HCT116 (cell line): Measurements from ENCODE around the gene SLC35G2. TPM values are rescaled to one million over a fixed set of nuclear protein-coding genes. Genes with fewer than 3 reads are reported as not detected.

Experiments
- ATAC-seq: fragments of 200-7000 bp; cut with Tn5 transposase; 2 replicates; pipeline ENCODE4 v1.9.1; 2020; ENCODE audit warnings: mild to moderate bottlenecking, moderate library complexity
- BruUV-seq: library from RNA; stranded (reverse); fragments of 400-500 nt; replicated peaks from 2 replicates; lab custom pipeline; 2021; lab: Mats Ljungman, UMichigan
- CTCF ChIA-PET: fragments of 300-600 bp; sonication (Branson Sonifier 250); formaldehyde crosslinking; loops from one replicate; lab custom pipeline; 2021; ENCODE audit warnings: antibody characterized with exemption; lab: Charles Lee
- POLR2A ChIA-PET: fragments of 300-600, 350-600 bp; sonication (Branson Sonifier 250); formaldehyde crosslinking; loops from one replicate; lab custom pipeline; 2021; ENCODE audit warnings: antibody characterized with exemption; lab: Charles Lee
- RAD21 ChIA-PET, 2 experiments: fragments of 300-600 bp; sonication (Branson Sonifier 250); formaldehyde crosslinking; loops; one replicate each; lab custom pipeline; 2023; ENCODE audit warnings: low total read pairs in 2 of 2; ENCODE audit not compliant: uncharacterized antibody in 2 of 2, unreplicated experiment in 2 of 2, low non-redundant PET in 1 of 2; lab: Charles Lee
- DNase-seq: peaks from one replicate; pipeline ENCODE4 v3.0.0-alpha.2; 2010; ENCODE audit warnings: low read depth, low spot score
- H2AFZ ChIP-seq: fragments of 200-600 bp; shearing (Covaris generic), sonication (generic); 2 replicates; pipeline ENCODE4 v1.6.1; 2017; ENCODE audit warnings: low read depth, mixed run types, mixed read lengths, antibody characterized with exemption, low read length; ENCODE audit not compliant: poor library complexity, severe bottlenecking
- H3K27ac ChIP-seq: 2 replicates; pipeline ENCODE4 v1.5.1; 2012; ENCODE audit warnings: low read depth, low read length
- H3K27me3 ChIP-seq: fragments of 200-600 bp; sonication (generic); 2 replicates; pipeline ENCODE4 v1.6.1; 2016; ENCODE audit warnings: mixed run types, low read length, mixed read lengths; ENCODE audit not compliant: insufficient read depth
- H3K36me3 ChIP-seq, 2 experiments: fragments of 200-500 bp in 1 of 2; fragments of 200-600 bp in 1 of 2; sonication (Bioruptor generic) in 1 of 2; sonication (generic) in 1 of 2; 2 replicates each; pipeline versions ENCODE4 v1.5.1 to v1.6.1; 2014 to 2016; ENCODE audit warnings: low read length in 2 of 2, inconsistent platforms in 1 of 2, mixed read lengths in 1 of 2, mixed run types in 1 of 2; ENCODE audit not compliant: insufficient read depth in 2 of 2, control insufficient read depth in 1 of 2
- H3K4me1 ChIP-seq, 2 experiments: fragments of 200-600 bp in 1 of 2; sonication (generic) in 1 of 2; 2 replicates each; pipeline versions ENCODE4 v1.5.1 to v1.6.1; 2012 to 2017; ENCODE audit warnings: low read length in 2 of 2, inconsistent platforms in 1 of 2, mild to moderate bottlenecking in 1 of 2, mixed read lengths in 1 of 2, mixed run types in 1 of 2, moderate library complexity in 1 of 2; ENCODE audit not compliant: insufficient read depth in 2 of 2, control insufficient read depth in 1 of 2
- H3K4me2 ChIP-seq: fragments of 200-600 bp; sonication (generic); 2 replicates; pipeline ENCODE4 v1.6.1; 2017; ENCODE audit warnings: mixed run types, low read length, mixed read lengths
- H3K4me3 ChIP-seq, 2 experiments: fragments of 200-600 bp in 1 of 2; sonication (generic) in 1 of 2; replicated peaks in 1 of 2; 2 replicates each; pipeline ENCODE4 v1.5.1; 2011 to 2016; ENCODE audit warnings: low read length in 2 of 2, control low read depth in 1 of 2, low read depth in 1 of 2, mild to moderate bottlenecking in 1 of 2, mixed read lengths in 1 of 2, mixed run types in 1 of 2
- H3K79me2 ChIP-seq: fragments of 200-600 bp; sonication (generic); 2 replicates; pipeline ENCODE4 v1.6.1; 2017; ENCODE audit warnings: mild to moderate bottlenecking, mixed run types, low read length, moderate library complexity, mixed read lengths; ENCODE audit not compliant: insufficient read depth
- H3K9ac ChIP-seq: fragments of 200-600 bp; sonication (generic); 2 replicates; pipeline ENCODE4 v1.6.1; 2016; ENCODE audit warnings: low read length, mixed read lengths
- H3K9me2 ChIP-seq: fragments of 200-600 bp; sonication (generic), shearing (Covaris generic); 2 replicates; pipeline ENCODE4 v1.6.1; 2017; ENCODE audit warnings: mixed run types, mild to moderate bottlenecking, moderate library complexity; ENCODE audit not compliant: insufficient read depth
- H3K9me3 ChIP-seq, 2 experiments: fragments of 200-500 bp in 1 of 2; fragments of 200-600 bp in 1 of 2; sonication (Bioruptor generic) in 1 of 2; sonication (generic) in 1 of 2; 2 replicates each; pipeline ENCODE4 v1.6.1; 2014 to 2017; ENCODE audit warnings: low read length in 2 of 2, mixed read lengths in 2 of 2, inconsistent platforms in 1 of 2, low read depth in 1 of 2, mild to moderate bottlenecking in 1 of 2, mixed run types in 1 of 2, moderate library complexity in 1 of 2; ENCODE audit not compliant: control insufficient read depth in 1 of 2, insufficient read depth in 1 of 2
- H4K20me1 ChIP-seq: fragments of 200-600 bp; sonication (generic), shearing (Covaris generic); 2 replicates; pipeline ENCODE4 v1.6.1; 2017; ENCODE audit warnings: mixed run types, mild to moderate bottlenecking, moderate library complexity; ENCODE audit not compliant: insufficient read depth
- EZH2 ChIP-seq: fragments of 200-600 bp; sonication (generic); IDR thresholded peaks from 2 replicates; pipeline ENCODE4 v1.6.1; 2017; ENCODE audit warnings: antibody characterized with exemption, mixed run types
- FOSL1 ChIP-seq: IDR thresholded peaks from 2 replicates; pipeline ENCODE4 v1.6.1; 2012; ENCODE audit warnings: low read depth
- POLR2AphosphoS5 ChIP-seq: IDR thresholded peaks from 2 replicates; pipeline ENCODE4 v1.6.1; 2011; ENCODE audit warnings: mild to moderate bottlenecking, low read depth, low read length, moderate library complexity
- RAD21 ChIP-seq: IDR thresholded peaks from 2 replicates; pipeline ENCODE4 v1.6.1; 2012; ENCODE audit warnings: low read depth, mild to moderate bottlenecking
- SP1 ChIP-seq: IDR thresholded peaks from 2 replicates; pipeline ENCODE4 v1.6.1; 2012; ENCODE audit warnings: low read depth
- YY1 ChIP-seq: IDR thresholded peaks from 2 replicates; pipeline ENCODE4 v1.6.1; 2011; ENCODE audit warnings: low read length, low read depth, moderate library complexity, mild to moderate bottlenecking; ENCODE audit not compliant: insufficient replicate concordance; ENCODE audit errors: extremely low read depth
- intact Hi-C: fragments of 100-400 bp; cut with micrococcal nuclease; formaldehyde crosslinking; loops from 2 replicates; pipeline ENCODE4 v1.10.0; 2022
- total RNA-seq: library from RNA; stranded (reverse); gene quantifications from one replicate; pipeline ENCODE4 v1.2.1, GENCODE V29; 2021; ENCODE audit not compliant: unreplicated experiment
- TF ChIP-seq, protein P1 (sequence below): IDR thresholded peaks from 2 replicates; pipeline ENCODE4 v1.6.1; 2012

The SLC35G2 gene
- total RNA-seq, 1 experiment from 2014 or later: 3.3 TPM

DNA sequence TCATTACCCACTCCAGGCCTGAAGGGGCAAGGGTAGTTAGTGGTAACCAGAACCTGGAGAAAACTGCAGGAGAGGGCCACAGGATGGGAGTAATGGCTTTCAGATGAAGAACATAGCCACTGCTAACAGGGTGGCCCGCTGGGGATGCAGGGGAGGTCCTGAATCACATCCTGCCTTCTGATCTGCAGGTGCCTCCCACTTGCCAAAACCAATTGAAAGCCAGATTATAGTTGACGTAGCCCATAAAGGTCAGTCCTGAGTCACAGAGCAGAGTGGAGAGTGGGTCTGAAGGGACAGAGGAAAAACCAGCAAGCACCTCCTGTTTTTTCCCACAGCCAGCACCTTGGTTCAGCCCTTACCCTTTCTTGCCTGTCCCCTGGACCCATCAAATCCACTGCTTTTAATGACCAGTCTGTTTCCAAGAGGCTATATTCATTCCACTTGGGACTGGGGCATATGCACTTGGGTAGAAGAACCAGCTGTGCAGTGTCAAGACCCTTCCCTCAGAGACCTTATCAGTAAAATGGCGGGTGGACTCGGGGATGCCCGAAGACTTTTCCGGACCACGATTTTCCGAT lies 646 bp upstream of the SLC35G2 start (continued):
- TF ChIP-seq RAD21: peak; percentile 32
- TF ChIP-seq, protein P1, sequence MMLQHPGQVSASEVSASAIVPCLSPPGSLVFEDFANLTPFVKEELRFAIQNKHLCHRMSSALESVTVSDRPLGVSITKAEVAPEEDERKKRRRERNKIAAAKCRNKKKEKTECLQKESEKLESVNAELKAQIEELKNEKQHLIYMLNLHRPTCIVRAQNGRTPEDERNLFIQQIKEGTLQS: no peak

DNA sequence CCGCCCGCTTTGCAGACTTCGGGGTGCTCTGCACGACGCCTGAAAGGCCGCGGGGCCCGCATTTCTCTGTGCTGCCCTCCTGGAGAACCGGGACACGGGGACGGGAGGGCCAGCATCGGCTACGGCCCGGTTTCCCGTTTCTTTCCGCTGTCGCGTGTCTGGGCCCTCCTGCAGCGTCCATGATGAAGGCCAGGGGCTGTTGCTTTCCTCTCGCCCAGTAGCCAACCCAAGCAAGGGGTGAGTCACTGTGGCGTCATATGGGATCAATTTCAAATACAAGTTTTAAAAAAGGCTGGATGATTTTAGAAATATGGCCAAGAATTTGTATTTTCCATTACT lies 435 bp downstream of the SLC35G2 start:
- BruUV-seq: no TSS peak
- H3K4me2 ChIP-seq: peak overlapping the region; percentile 86
- H3K36me3 ChIP-seq: no peaks in the 10 kb centered on the region
- H3K27ac ChIP-seq: peak overlapping the region; percentile 61
- ChIA-PET CTCF (no interaction called here), RAD21 (no interaction called here), POLR2A (no interaction called here)
- H3K9me3 ChIP-seq: peaks cover 0 to 2% of the 10 kb centered on the region in 2 experiments; a peak in 1 of 4 replicates
- no peak overlapping the region for H2AFZ ChIP-seq
- TF ChIP-seq POLR2AphosphoS5 (no peak), YY1 (peak; percentile 32), EZH2 (no peak), FOSL1 (peak; percentile 63), SP1 (no peak)
- ATAC-seq: peak; percentile 52
- peak overlapping the region; percentile 64 for H3K9ac ChIP-seq
- no peaks in the 10 kb centered on the region for H3K27me3 ChIP-seq
- H3K79me2 ChIP-seq: no peaks in the 10 kb centered on the region; the same call in 1 of the 2 replicates
- intact Hi-C loops: no loop called here
- H3K4me3 ChIP-seq: peak overlapping the region; percentile 56 to 65
- no peaks in the 10 kb centered on the region for H4K20me1 ChIP-seq
- DNase-seq: no peak
- peaks cover 0 to 20% of the 10 kb centered on the region in 2 experiments; a peak in 2 of 4 replicates for H3K4me1 ChIP-seq
- no peaks in the 10 kb centered on the region for H3K9me2 ChIP-seq
